GM13976 (cell line): ENCODE measurements around the gene CDKL4.
"Not testable (repeated sequence)": the region's sequence is repeated elsewhere in the genome, so short reads cannot be mapped to it uniquely, and the experiment has no call there.

Source experiments
- DNase-seq: peaks from one replicate; pipeline ENCODE4 v3.0.0; 2012; ENCODE audit warnings: low spot score
- CTCF ChIP-seq: IDR thresholded peaks from 2 replicates; pipeline ENCODE4 v1.5.1; 2012; ENCODE audit warnings: borderline replicate concordance, mild to moderate bottlenecking; ENCODE audit not compliant: insufficient read depth; ENCODE audit errors: extremely low read depth, missing control alignments, control extremely low read depth
- in situ Hi-C: fragments of 300-500 bp; cut with MboI; formaldehyde crosslinking; loops from one replicate; pipeline ENCODE4 v1.12.0; 2022; ENCODE audit warnings: low sequenced_read_pairs, mixed read lengths, inconsistent platforms; ENCODE audit not compliant: unreplicated experiment

CDKL4 gene

GRCh38 chr2:39158351-39158750, 85.4 kb downstream of the CDKL4 start:
- in situ Hi-C loops, result no loop called here
- no peak for DNase-seq
- TF ChIP-seq CTCF, result no peak

GRCh38 chr2:39156846-39157245, 86.9 kb downstream of the CDKL4 start:
- no peak for DNase-seq
- TF ChIP-seq CTCF, result no peak
- in situ Hi-C loops, result no loop called here

GRCh38 chr2:39156107-39156506, 87.7 kb downstream of the CDKL4 start:
- in situ Hi-C loops, result no loop called here
- TF ChIP-seq CTCF, result no peak
- DNase-seq, result no peak

- in situ Hi-C loops, DNase-seq: not testable (repeated sequence)
These were observed 88.2 kb downstream of the CDKL4 start for GRCh38 chr2:39155573-39155972.

- DNase-seq, result no peak
- no peak for TF ChIP-seq CTCF
- in situ Hi-C loops, result no loop called here
These were observed 88.8 kb downstream of the CDKL4 start for GRCh38 chr2:39154944-39155343.

- DNase-seq, result no peak
- in situ Hi-C loops, result no loop called here
- TF ChIP-seq CTCF, result no peak
These were observed 90.5 kb downstream of the CDKL4 start for GRCh38 chr2:39153312-39153711.

- DNase-seq, result no peak
- no peak for TF ChIP-seq CTCF
- in situ Hi-C loops, result no loop called here
These were observed 91.3 kb downstream of the CDKL4 start for GRCh38 chr2:39152504-39152903.
